HL-60/S4 treated with phorbol 12-myristate 13-acetate at 8.2 ng/mL for 4 days and 3 days (cell line): Measurements from ENCODE around the gene SAMD4A.
"Not testable (repeated sequence)": the region's sequence is repeated elsewhere in the genome, so short reads cannot be mapped to it uniquely, and the experiment has no call there.

ENCODE experiments used
- in situ Hi-C: fragments of 300-500 bp; cut with MboI; formaldehyde crosslinking; loops from 2 replicates; pipeline ENCODE4 v1.15.0; 2022; ENCODE audit warnings: low sequenced_read_pairs

Gene SAMD4A

DNA sequence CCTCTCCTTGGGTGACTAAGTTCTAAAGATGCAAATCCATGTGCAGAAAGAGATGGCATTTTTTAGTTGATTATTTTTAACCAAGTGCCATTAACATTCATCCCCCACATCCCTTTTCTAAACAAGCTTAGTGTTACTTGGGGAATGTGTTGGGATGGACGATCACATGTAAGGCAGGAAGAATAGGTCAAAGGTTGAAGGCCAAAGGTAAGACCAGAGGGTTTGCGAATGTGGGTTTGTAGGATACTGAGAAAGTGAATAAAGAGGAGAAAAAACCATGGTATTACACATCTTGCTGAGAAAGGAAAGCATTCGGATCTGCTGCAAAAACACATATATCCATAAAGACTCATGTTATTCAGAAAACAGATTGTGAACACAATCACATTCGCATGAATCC is 224.1 kb downstream of the SAMD4A start:
- in situ Hi-C loops, result no loop called here

DNA sequence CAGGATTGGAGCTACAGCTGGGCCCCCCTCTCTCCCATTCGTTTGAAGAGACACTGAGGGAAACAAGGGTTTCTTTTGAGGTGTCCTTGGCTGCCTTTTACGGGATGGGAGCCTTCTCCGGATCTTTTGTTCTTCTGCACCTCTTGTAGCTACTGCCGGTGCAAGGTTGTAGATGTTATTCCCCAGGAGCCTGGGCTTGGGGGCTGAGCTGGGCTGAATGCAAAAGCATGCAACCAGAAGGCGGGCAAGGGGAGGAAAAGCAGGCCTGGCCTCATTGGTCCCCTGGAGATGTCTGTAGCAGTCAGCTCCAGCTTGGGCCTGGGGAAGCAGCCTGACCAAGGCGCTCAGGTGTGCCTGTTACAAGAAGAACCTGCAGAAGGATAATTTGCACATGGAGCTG is 225.4 kb downstream of the SAMD4A start:
- in situ Hi-C loops, result no loop called here

DNA sequence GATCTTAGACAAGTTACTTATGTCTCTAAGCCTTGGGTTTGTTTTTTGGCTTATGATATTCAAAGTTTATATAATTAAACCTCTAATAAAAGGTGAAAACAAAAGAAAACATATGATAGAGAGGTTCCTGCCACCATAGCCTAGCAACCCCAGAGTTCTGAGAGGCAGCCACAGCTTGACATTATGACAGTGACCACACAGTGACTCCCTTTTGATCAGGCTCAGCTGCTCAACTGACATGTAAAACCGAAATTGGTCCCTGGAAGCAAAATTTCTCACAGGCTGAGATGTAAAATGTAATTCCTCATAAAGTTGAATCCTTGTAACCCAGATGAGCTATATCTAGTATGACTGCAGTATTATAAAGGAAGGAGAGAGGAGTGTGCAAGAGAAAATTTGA is 227.2 kb downstream of the SAMD4A start:
- in situ Hi-C loops, result no loop called here

DNA sequence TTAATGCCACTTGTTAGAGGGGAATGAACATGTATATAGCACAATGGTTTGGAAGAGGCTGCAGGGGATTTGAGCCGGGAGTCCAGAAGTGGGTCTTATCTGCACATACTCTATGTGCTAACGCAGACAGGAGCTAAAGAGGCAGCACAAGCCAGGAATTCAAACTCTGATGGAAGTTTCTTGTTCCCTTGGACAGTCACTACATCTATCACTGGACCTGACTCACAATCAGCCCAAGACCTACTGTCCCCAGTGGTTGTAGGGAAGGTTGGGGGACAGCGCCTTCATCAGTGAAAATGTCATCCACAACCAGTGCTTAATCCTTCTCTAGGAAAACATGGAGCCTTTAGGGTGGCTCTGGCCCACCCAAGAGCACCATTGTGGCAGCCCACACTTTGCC is 227.9 kb downstream of the SAMD4A start:
- in situ Hi-C loops, result no loop called here

- in situ Hi-C loops, result no loop called here
Measured at GRCh38 chr14:54796961-54797360, 230.0 kb downstream of the SAMD4A start.

GRCh38 chr14:54797556-54797955 is 230.6 kb downstream of the SAMD4A start:
- in situ Hi-C loops, result no loop called here

GRCh38 chr14:54797986-54798385 is 231.1 kb downstream of the SAMD4A start:
- in situ Hi-C loops, result no loop called here

GRCh38 chr14:54798465-54799124 is 231.7 kb downstream of the SAMD4A start:
- in situ Hi-C loops, result no loop called here

DNA sequence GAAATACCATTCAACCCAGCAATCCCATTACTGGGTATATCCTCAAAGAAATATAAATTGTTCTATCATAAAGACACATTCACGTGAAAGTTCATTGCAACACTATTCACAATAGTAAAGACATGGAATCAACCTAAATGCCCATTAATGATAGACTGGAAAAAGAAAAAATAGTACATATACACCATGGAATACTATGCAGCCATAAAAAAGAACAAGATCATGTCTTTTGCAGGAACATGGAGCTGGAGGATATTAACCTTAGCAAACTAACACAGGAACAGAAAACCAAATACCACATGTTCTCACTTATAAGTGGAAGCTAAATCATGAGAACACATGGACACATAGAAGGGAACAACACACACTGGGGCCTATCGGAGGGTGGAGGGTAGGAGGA is 234.6 kb downstream of the SAMD4A start:
- in situ Hi-C loops, result not testable (repeated sequence)

- in situ Hi-C loops, result no loop called here
Measured at GRCh38 chr14:54803396-54803795, 236.5 kb downstream of the SAMD4A start.

- in situ Hi-C loops, result no loop called here
Measured at GRCh38 chr14:54803926-54804537, 237.1 kb downstream of the SAMD4A start.

- in situ Hi-C loops, result no loop called here
Measured at GRCh38 chr14:54804538-54805041, 237.7 kb downstream of the SAMD4A start.

- in situ Hi-C loops, result no loop called here
Measured at GRCh38 chr14:54805070-54805444, 238.1 kb downstream of the SAMD4A start.

- in situ Hi-C loops, result no loop called here
Measured at GRCh38 chr14:54805445-54806322, 238.8 kb downstream of the SAMD4A start.

DNA sequence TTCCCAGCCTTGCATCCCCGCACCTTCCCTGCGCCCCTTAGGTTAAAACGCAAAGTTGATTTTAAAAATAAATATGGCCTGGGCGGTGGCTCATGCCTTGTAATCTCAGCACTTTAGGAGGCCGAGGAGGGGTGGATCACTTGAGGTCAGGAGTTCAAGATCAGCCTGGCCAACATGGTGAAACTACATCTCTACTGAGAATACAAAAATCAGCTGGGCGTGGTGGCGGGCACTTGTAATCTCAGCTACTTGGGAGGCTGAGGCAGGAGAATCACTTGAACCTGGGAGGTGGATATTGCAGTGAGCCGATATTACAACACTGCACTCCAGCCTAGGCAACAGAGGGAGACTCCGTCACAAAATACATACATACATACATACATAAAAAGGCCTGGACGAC is 239.7 kb downstream of the SAMD4A start:
- in situ Hi-C loops, result no loop called here

- in situ Hi-C loops, result no loop called here
Measured at GRCh38 chr14:54807428-54807827, 240.5 kb downstream of the SAMD4A start.

DNA sequence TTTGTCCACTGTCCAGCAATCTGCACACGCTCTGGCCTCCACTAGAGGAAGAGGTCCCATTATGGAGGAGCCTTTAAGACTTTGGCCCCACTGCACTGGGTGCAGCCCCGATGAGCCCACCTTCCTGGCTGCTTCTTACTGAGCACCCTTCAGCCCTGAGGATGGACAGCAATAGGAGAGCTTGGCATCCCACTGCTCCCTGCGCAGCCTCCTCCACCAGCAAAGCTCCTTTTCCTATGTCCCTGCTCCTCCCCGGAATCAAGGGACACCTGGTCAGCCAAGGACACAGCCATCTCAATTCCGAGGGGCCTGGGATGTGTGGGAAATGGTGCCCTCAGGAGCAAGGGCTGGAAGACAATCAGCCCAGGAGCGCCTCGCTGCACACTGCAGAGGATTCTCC is 241.0 kb downstream of the SAMD4A start:
- in situ Hi-C loops, result no loop called here

- in situ Hi-C loops, result no loop called here
Measured at GRCh38 chr14:54808326-54809161, 241.6 kb downstream of the SAMD4A start.

DNA sequence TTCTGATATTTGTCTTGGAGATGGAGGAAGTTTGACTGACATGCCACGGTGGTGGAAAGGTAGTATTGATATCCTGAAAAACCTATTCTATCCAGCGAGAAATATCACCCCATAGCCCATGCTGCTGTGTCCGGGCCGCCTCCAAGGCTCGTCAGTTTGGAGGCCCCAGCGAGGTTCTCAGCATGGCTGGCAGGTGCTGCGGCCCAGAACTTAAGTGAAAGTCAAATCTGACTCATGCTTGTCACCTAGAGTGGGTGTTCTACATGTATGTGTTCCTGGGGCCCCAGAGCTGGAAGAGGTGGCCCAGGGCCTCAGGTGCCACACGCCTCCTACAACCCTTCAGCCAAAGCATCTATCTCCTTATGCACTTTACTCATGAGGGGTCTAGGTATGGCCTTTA is 242.8 kb downstream of the SAMD4A start:
- in situ Hi-C loops, result no loop called here

DNA sequence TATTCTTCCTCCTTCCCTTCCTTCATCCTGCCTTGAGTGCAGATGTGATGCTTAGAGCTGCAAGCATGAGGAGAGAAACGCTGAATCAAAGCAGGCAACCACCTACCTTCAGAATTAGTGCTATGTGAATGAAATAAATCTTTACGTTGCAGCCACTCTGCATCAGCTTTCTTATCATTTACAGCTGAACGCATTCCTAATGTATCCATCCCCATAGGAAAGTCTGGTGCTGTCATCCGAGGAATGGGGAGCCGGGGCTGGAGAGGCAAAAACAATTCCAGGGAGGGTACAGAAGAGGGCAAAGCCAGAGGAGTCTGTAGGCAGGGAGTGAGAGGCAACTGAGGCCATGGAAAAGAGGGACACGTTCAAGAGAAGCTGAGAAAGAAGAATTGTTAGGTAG is 245.7 kb downstream of the SAMD4A start:
- in situ Hi-C loops, result no loop called here

GRCh38 chr14:54813081-54813480 is 246.2 kb downstream of the SAMD4A start:
- in situ Hi-C loops, result no loop called here
